KMS-11 (cell line): ENCODE results near the gene TRAF1.

Experiments used
- H2AFZ ChIP-seq: fragments of 200-600 bp; sonication (generic); 2 replicates; pipeline ENCODE4 v1.6.1; 2016; ENCODE audit warnings: antibody characterized with exemption, mixed run types, low read depth
- H3K27ac ChIP-seq: fragments of 200-600 bp; sonication (generic); 2 replicates; pipeline ENCODE4 v1.6.1; 2016; ENCODE audit warnings: mild to moderate bottlenecking, mixed run types
- H3K27me3 ChIP-seq: fragments of 200-600 bp; sonication (generic); 2 replicates; pipeline ENCODE4 v1.6.1; 2017; ENCODE audit warnings: mild to moderate bottlenecking, low read depth, mixed run types, moderate library complexity; ENCODE audit not compliant: insufficient read depth
- H3K36me3 ChIP-seq: fragments of 200-600 bp; sonication (generic); 2 replicates; pipeline ENCODE4 v1.6.1; 2017; ENCODE audit warnings: mild to moderate bottlenecking, mixed run types; ENCODE audit not compliant: insufficient read depth
- H3K4me1 ChIP-seq: fragments of 200-600 bp; sonication (generic); 2 replicates; pipeline ENCODE4 v1.6.1; 2016; ENCODE audit warnings: mild to moderate bottlenecking, low read depth, mixed run types; ENCODE audit not compliant: poor library complexity, severe bottlenecking
- H3K4me2 ChIP-seq: fragments of 200-600 bp; sonication (generic); 2 replicates; pipeline ENCODE4 v1.7.0; 2016; ENCODE audit warnings: mild to moderate bottlenecking, mixed run types
- H3K4me3 ChIP-seq: fragments of 200-600 bp; sonication (generic); IDR thresholded peaks from 2 replicates; pipeline ENCODE4 v1.6.1; 2017; ENCODE audit warnings: low read depth, low read length, mixed read lengths; ENCODE audit not compliant: insufficient read depth
- H3K79me2 ChIP-seq: fragments of 200-600 bp; sonication (generic); 2 replicates; pipeline ENCODE4 v1.6.1; 2016; ENCODE audit warnings: low read depth, mixed run types; ENCODE audit not compliant: insufficient read depth
- H3K9ac ChIP-seq: fragments of 200-600 bp; sonication (generic); 2 replicates; pipeline ENCODE4 v1.6.1; 2016; ENCODE audit warnings: mild to moderate bottlenecking, mixed run types
- H4K20me1 ChIP-seq: fragments of 200-600 bp; sonication (generic); 2 replicates; pipeline ENCODE4 v1.6.1; 2016; ENCODE audit warnings: mild to moderate bottlenecking, mixed run types; ENCODE audit not compliant: insufficient read depth
- CTCF ChIP-seq: fragments of 200-600 bp; sonication (generic); conservative IDR thresholded peaks from 2 replicates; pipeline ENCODE4 v1.6.1; 2017; ENCODE audit warnings: low read depth, mild to moderate bottlenecking, antibody characterized with exemption, low read length, moderate library complexity, mixed read lengths

Gene TRAF1

GRCh38 chr9:120919843-120920805 lies 6.5 kb downstream of the TRAF1 start:
- Histone ChIP-seq H4K20me1 (no peaks in the 10 kb centered on the region), H3K4me3 (no peak overlapping the region), H3K36me3 (no peaks in the 10 kb centered on the region), H3K4me1 (peaks cover 15% of the 10 kb centered on the region), H3K4me2 (no peak overlapping the region), H3K27me3 (no peaks in the 10 kb centered on the region), H2AFZ (no peak overlapping the region), H3K79me2 (no peaks in the 10 kb centered on the region), H3K9ac (no peak overlapping the region), H3K27ac (no peak overlapping the region)
- no peak for TF ChIP-seq CTCF

- Histone ChIP-seq H3K9ac (no peak overlapping the region), H3K4me3 (no peak overlapping the region), H2AFZ (no peak overlapping the region), H4K20me1 (no peaks in the 10 kb centered on the region), H3K27me3 (no peaks in the 10 kb centered on the region), H3K79me2 (no peaks in the 10 kb centered on the region), H3K4me2 (no peak overlapping the region), H3K4me1 (peaks cover 9% of the 10 kb centered on the region), H3K27ac (no peak overlapping the region), H3K36me3 (no peaks in the 10 kb centered on the region)
- TF ChIP-seq CTCF = no peak
Observed at GRCh38 chr9:120918931-120919842, 7.4 kb downstream of the TRAF1 start.

GRCh38 chr9:120917929-120918762 lies 8.4 kb downstream of the TRAF1 start:
- H3K79me2 ChIP-seq = no peaks in the 10 kb centered on the region
- no peaks in the 10 kb centered on the region for H3K36me3 ChIP-seq
- no peak overlapping the region for H3K9ac ChIP-seq
- H3K27ac ChIP-seq = no peak overlapping the region
- H4K20me1 ChIP-seq = no peaks in the 10 kb centered on the region
- no peak overlapping the region for H2AFZ ChIP-seq
- peaks cover 9% of the 10 kb centered on the region for H3K4me1 ChIP-seq
- no peak for TF ChIP-seq CTCF
- H3K27me3 ChIP-seq = no peaks in the 10 kb centered on the region
- no peak overlapping the region for H3K4me3 ChIP-seq
- no peak overlapping the region for H3K4me2 ChIP-seq
